ENCODE measurements around the gene LRP8. TPM values are rescaled to one million over a fixed set of nuclear protein-coding genes. Genes with fewer than 3 reads are reported as not detected.
A peak's percentile ranks its signal among the peaks of the same experiment; 100 is the strongest.

Gene LRP8
- polyA plus RNA-seq, 1 of the 3 experiments (the other 2 are of a cell fraction) = 19.9 TPM

- H2AFZ ChIP-seq (ENCODE audit: low read depth) = no peak overlapping the region
- H3K9me2 ChIP-seq = no peaks in the 10 kb centered on the region
- H3K4me1 ChIP-seq (ENCODE audit: control insufficient read depth in 1 of 2, insufficient read depth in 2 of 2, low read depth in 1 of 2, low read length in 1 of 2) = peaks cover 0 to 11% of the 10 kb centered on the region in 2 experiments; a peak in 1 of 4 replicates
- DNase-seq = no peak
- H3K36me3 ChIP-seq (replicated peaks in 1 of 2; ENCODE audit: control insufficient read depth in 1 of 2, insufficient read depth in 2 of 2, low read length in 1 of 2) = peaks cover 17 to 41% of the 10 kb centered on the region in 2 experiments
- no peaks in the 10 kb centered on the region for H3K9me3 ChIP-seq
- peak overlapping the region in 1 of 2 experiments; percentile 22; a peak in 2 of 4 replicates for H3K27ac ChIP-seq (ENCODE audit: low read depth in 2 of 2, low read length in 1 of 2)
- WGBS (ENCODE audit: low lambda C conversion rate) = 97% methylated on average over 8 of the region's 11 CpGs
- H3K79me2 ChIP-seq (ENCODE audit: insufficient read depth) = no peaks in the 10 kb centered on the region
- no peaks in the 10 kb centered on the region for H3K27me3 ChIP-seq (ENCODE audit: insufficient read depth)
- POLR2A ChIA-PET = no interaction called here
- TF ChIP-seq RXRA (IDR thresholded peaks at IDR 0.05; ENCODE audit: borderline replicate concordance, low read depth) = no peak
- no peak for TF ChIP-seq TAF1 (IDR thresholded peaks at IDR 0.05; ENCODE audit: borderline replicate concordance, low read depth, low read length)
- TF ChIP-seq EZH2phosphoT487 (IDR thresholded peaks at IDR 0.05; ENCODE audit: borderline replicate concordance, low read depth) = no peak
- TF ChIP-seq REST (IDR thresholded peaks at IDR 0.05; ENCODE audit: low read depth, low read length) = no peak
- no peak for TF ChIP-seq ELF1 (IDR thresholded peaks at IDR 0.05)
- TF ChIP-seq FOSL2 (IDR thresholded peaks at IDR 0.05; ENCODE audit: borderline replicate concordance, low read depth) = no peak
- TF ChIP-seq FOXJ3 (CRISPR knock-in tag; IDR thresholded peaks at IDR 0.05) = no peak
- TF ChIP-seq NFIC (IDR thresholded peaks at IDR 0.05; ENCODE audit: borderline replicate concordance) = no peak
- TF ChIP-seq GABPA (IDR thresholded peaks at IDR 0.05; ENCODE audit: low read depth) = no peak
- TF ChIP-seq YY1 (IDR thresholded peaks at IDR 0.05; ENCODE audit: low read depth) = no peak
- TF ChIP-seq CTCF (IDR thresholded peaks at IDR 0.05) = no peak
- TF ChIP-seq JUND (IDR thresholded peaks at IDR 0.05) = no peak
- TF ChIP-seq ZBTB33 (IDR thresholded peaks at IDR 0.05; ENCODE audit: borderline replicate concordance, low read depth) = no peak
- TF ChIP-seq POLR2AphosphoS5 (IDR thresholded peaks at IDR 0.05; ENCODE audit: low read depth, low read length) = no peak
- no peak for TF ChIP-seq MAX (IDR thresholded peaks at IDR 0.05; ENCODE audit: low read depth)
- no peak for TF ChIP-seq EP300 (IDR thresholded peaks at IDR 0.05; ENCODE audit: borderline replicate concordance in 1 of 2, low read depth in 1 of 2, low read length in 1 of 2)
- no peak for TF ChIP-seq MXI1 (IDR thresholded peaks at IDR 0.05; ENCODE audit: low read depth, low read length)
- TF ChIP-seq SMC3 (IDR thresholded peaks at IDR 0.05; ENCODE audit: low read depth, low read length) = no peak
- no peak for TF ChIP-seq TEAD4 (IDR thresholded peaks at IDR 0.05; ENCODE audit: borderline replicate concordance, insufficient read depth)
- CTCF ChIA-PET = interaction anchor here (0.6 to 6.0 kb wide), 4 partner anchors 22 to 188 kb away, joined by 3 to 25 read pairs (median 10); no protein-coding TSS in a partner anchor
- peaks cover 8% of the 10 kb centered on the region for H3F3A ChIP-seq (replicated peaks; ENCODE audit: insufficient read depth)
- H4K20me1 ChIP-seq (ENCODE audit: insufficient read depth) = no peaks in the 10 kb centered on the region
- no peak overlapping the region for H3K4me2 ChIP-seq
- no peak overlapping the region for H3K4me3 ChIP-seq (ENCODE audit: low read depth in 2 of 2, low read length in 1 of 2)
- no peak overlapping the region for H3K9ac ChIP-seq
These were observed 71.1 kb downstream of the LRP8 start for GRCh38 chr1:53256511-53257453.

All from SK-N-SH (cell line).